GM23338 (cell line): Measurements from ENCODE around the gene GNPDA1. TPM values are rescaled to one million over a fixed set of nuclear protein-coding genes. Genes with fewer than 3 reads are reported as not detected.

Experiments used
- ATAC-seq: fragments of 200-7000 bp; cut with Tn5 transposase; 3 replicates; pipeline ENCODE4 v1.9.1; 2020
- DNase-seq: peaks from one replicate; pipeline ENCODE4 v3.0.0-alpha.2; 2015; ENCODE audit warnings: low spot score
- H2AFZ ChIP-seq: fragments of 200-600 bp; sonication (generic); 2 replicates; pipeline ENCODE4 v1.8.0; 2016; ENCODE audit warnings: antibody characterized with exemption, mild to moderate bottlenecking, moderate library complexity
- H3F3A ChIP-seq: fragments of 200-600 bp; sonication (generic); replicated peaks from 2 replicates; pipeline ENCODE4 v1.8.0; 2017; ENCODE audit warnings: antibody characterized with exemption, mixed run types, low read depth
- H3K27ac ChIP-seq: fragments of 200-600 bp; sonication (generic); 2 replicates; pipeline ENCODE4 v1.6.1; 2016; ENCODE audit warnings: low read depth
- H3K27me3 ChIP-seq: fragments of 200-600 bp; sonication (generic); 2 replicates; pipeline ENCODE4 v1.8.0; 2016; ENCODE audit warnings: mild to moderate bottlenecking, mixed run types, moderate library complexity; ENCODE audit not compliant: insufficient read depth
- H3K36me3 ChIP-seq: fragments of 200-600 bp; sonication (generic); 2 replicates; pipeline ENCODE4 v1.8.0; 2016; ENCODE audit warnings: mild to moderate bottlenecking; ENCODE audit not compliant: insufficient read depth
- H3K4me1 ChIP-seq: fragments of 200-600 bp; sonication (generic); 2 replicates; pipeline ENCODE4 v1.8.0; 2016; ENCODE audit warnings: mild to moderate bottlenecking, moderate library complexity; ENCODE audit not compliant: insufficient read depth
- H3K4me2 ChIP-seq: fragments of 200-600 bp; sonication (generic); 2 replicates; pipeline ENCODE4 v1.7.1; 2017; ENCODE audit warnings: mixed run types
- H3K4me3 ChIP-seq: fragments of 200-600 bp; sonication (generic); 2 replicates; pipeline ENCODE4 v1.6.1; 2016; ENCODE audit warnings: mixed run types
- H3K79me2 ChIP-seq: fragments of 200-600 bp; sonication (generic); replicated peaks from 2 replicates; pipeline ENCODE4 v1.8.0; 2017; ENCODE audit warnings: mild to moderate bottlenecking; ENCODE audit not compliant: insufficient read depth
- H3K9me2 ChIP-seq: fragments of 200-600 bp; sonication (generic); 2 replicates; pipeline ENCODE4 v1.8.0; 2017; ENCODE audit not compliant: insufficient read depth
- H4K20me1 ChIP-seq: fragments of 200-600 bp; sonication (generic); replicated peaks from 2 replicates; pipeline ENCODE4 v1.8.0; 2017; ENCODE audit warnings: mild to moderate bottlenecking; ENCODE audit not compliant: insufficient read depth
- H3K27ac Mint-ChIP-seq: 2 replicates; pipeline ENCODE4 v1.8.0; 2020; ENCODE audit warnings: inconsistent platforms, mild to moderate bottlenecking, moderate library complexity, mixed read lengths
- H3K27me3 Mint-ChIP-seq: 3 replicates; pipeline ENCODE4 v1.8.0; 2022; ENCODE audit warnings: low read depth, mild to moderate bottlenecking, moderate library complexity, mixed read lengths, inconsistent platforms; ENCODE audit not compliant: insufficient read depth, poor library complexity
- H3K36me3 Mint-ChIP-seq: 3 replicates; pipeline ENCODE4 v1.8.0; 2021; ENCODE audit warnings: low read depth, mild to moderate bottlenecking, inconsistent platforms, moderate library complexity, mixed read lengths
- H3K4me1 Mint-ChIP-seq: 3 replicates; pipeline ENCODE4 v1.8.0; 2020; ENCODE audit warnings: mild to moderate bottlenecking, inconsistent platforms, mixed read lengths
- H3K4me3 Mint-ChIP-seq: 3 replicates; pipeline ENCODE4 v1.8.0; 2021; ENCODE audit warnings: moderate library complexity, mild to moderate bottlenecking, inconsistent platforms, mixed read lengths
- H3K9me3 Mint-ChIP-seq: 3 replicates; pipeline ENCODE4 v1.8.0; 2020; ENCODE audit warnings: moderate library complexity, mild to moderate bottlenecking, inconsistent platforms, mixed read lengths
- CREB1 ChIP-seq: fragments of 250-450 bp; sonication (Bioruptor Pico); IDR thresholded peaks from 2 replicates; pipeline ENCODE4 v1.5.0; 2020; ENCODE audit warnings: low read depth, mild to moderate bottlenecking, moderate library complexity
- EZH2 ChIP-seq: fragments of 200-600 bp; sonication (generic); IDR thresholded peaks from one replicate; pipeline ENCODE4 v1.8.0; 2017; ENCODE audit warnings: antibody characterized with exemption, mild to moderate bottlenecking, low read depth; ENCODE audit not compliant: unreplicated experiment
- JUNB ChIP-seq: IDR thresholded peaks from one replicate; pipeline ENCODE4 v1.6.1; 2016; ENCODE audit warnings: antibody characterized with exemption; ENCODE audit not compliant: unreplicated experiment
- NANOG ChIP-seq: IDR thresholded peaks from 2 replicates; pipeline ENCODE4 v1.6.1; 2016; ENCODE audit warnings: antibody characterized with exemption, borderline replicate concordance
- POLR2AphosphoS5 ChIP-seq: IDR thresholded peaks from 2 replicates; pipeline ENCODE4 v1.6.1; 2016; ENCODE audit warnings: antibody characterized with exemption, low read depth
- REST ChIP-seq: IDR thresholded peaks from one replicate; pipeline ENCODE4 v1.6.1; 2018; ENCODE audit warnings: antibody characterized with exemption; ENCODE audit not compliant: unreplicated experiment
- STAT1 ChIP-seq: IDR thresholded peaks from one replicate; pipeline ENCODE4 v1.6.1; 2016; ENCODE audit warnings: antibody characterized with exemption; ENCODE audit not compliant: unreplicated experiment
- ZNF114 ChIP-seq: fragments of 250-450 bp; sonication (Bioruptor Pico); IDR thresholded peaks from 2 replicates; pipeline ENCODE4 v1.5.0; 2020; ENCODE audit warnings: mild to moderate bottlenecking, moderate library complexity
- ZNF331 ChIP-seq: fragments of 250-450 bp; sonication (Bioruptor Pico); IDR thresholded peaks from 2 replicates; pipeline ENCODE4 v1.5.0; 2020; ENCODE audit warnings: low read depth, mild to moderate bottlenecking, moderate library complexity
- polyA plus RNA-seq: library from polyadenylated mRNA; unstranded; fragments of >200 nt; fragmentation: Nextera tagmentation; extraction: Ambion mirVana; gene quantifications from 2 replicates; pipeline ENCODE4 v1.2.1, GENCODE V29; 2016
- total RNA-seq: library from RNA; depleted of rRNA; stranded (reverse); fragments of >200 nt; shearing (Covaris generic); gene quantifications from 2 replicates; pipeline ENCODE4 v1.2.3, GENCODE V29; 2014
- TF ChIP-seq, protein P1 (sequence below): IDR thresholded peaks from 2 replicates; pipeline ENCODE4 v1.6.1; 2016; ENCODE audit warnings: antibody characterized with exemption
- TF ChIP-seq, protein P2 (sequence below), 2 experiments: fragments of 200-600 bp in 1 of 2; sonication (generic) in 1 of 2; conservative IDR thresholded peaks; 2 replicates each; pipeline versions ENCODE4 v1.5.1 to v1.6.1; 2016 to 2017; ENCODE audit warnings: antibody characterized with exemption in 2 of 2, low read depth in 2 of 2, mild to moderate bottlenecking in 2 of 2, moderate library complexity in 1 of 2

The GNPDA1 gene
- total and polyA plus RNA-seq, 2 experiments from 2014 or later: 47.6 to 117 TPM

- no peak for TF ChIP-seq REST
- TF ChIP-seq STAT1: no peak
Measured at GRCh38 chr5:142011572-142012185, 1.1 kb downstream of the GNPDA1 start (continued).

- Histone ChIP-seq H3K36me3 (peaks cover 21% of the 10 kb centered on the region; the same call in 1 of the 2 replicates), H3K4me2 (no peak overlapping the region), H3K9me2 (no peaks in the 10 kb centered on the region), H3K4me1 (peaks cover 6% of the 10 kb centered on the region; the same call in 1 of the 2 replicates), H3K79me2 (no peaks in the 10 kb centered on the region; the same call in 1 of the 2 replicates), H3F3A (0 out of 2 replicates have a peak, but pooled peaks cover 2% of the 10 kb centered on the region), H4K20me1 (no peaks in the 10 kb centered on the region), H3K4me3 (no peak overlapping the region), H2AFZ (no peak overlapping the region), H3K27ac (no peak overlapping the region), H3K27me3 (no peaks in the 10 kb centered on the region)
- ATAC-seq (no peak), DNase-seq (no peak)
- Mint-ChIP-seq H3K4me1 (peaks cover 13% of the 10 kb centered on the region), H3K4me3 (no peak overlapping the region), H3K27ac (no peak overlapping the region), H3K27me3 (peaks cover 9% of the 10 kb centered on the region), H3K36me3 (peaks cover 36% of the 10 kb centered on the region), H3K9me3 (no peaks in the 10 kb centered on the region)
- no peak for TF ChIP-seq ZNF114 (CRISPR knock-in tag)
- TF ChIP-seq ZNF331 (CRISPR knock-in tag): no peak
- TF ChIP-seq, protein P1, sequence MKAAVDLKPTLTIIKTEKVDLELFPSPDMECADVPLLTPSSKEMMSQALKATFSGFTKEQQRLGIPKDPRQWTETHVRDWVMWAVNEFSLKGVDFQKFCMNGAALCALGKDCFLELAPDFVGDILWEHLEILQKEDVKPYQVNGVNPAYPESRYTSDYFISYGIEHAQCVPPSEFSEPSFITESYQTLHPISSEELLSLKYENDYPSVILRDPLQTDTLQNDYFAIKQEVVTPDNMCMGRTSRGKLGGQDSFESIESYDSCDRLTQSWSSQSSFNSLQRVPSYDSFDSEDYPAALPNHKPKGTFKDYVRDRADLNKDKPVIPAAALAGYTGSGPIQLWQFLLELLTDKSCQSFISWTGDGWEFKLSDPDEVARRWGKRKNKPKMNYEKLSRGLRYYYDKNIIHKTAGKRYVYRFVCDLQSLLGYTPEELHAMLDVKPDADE: no peak
- TF ChIP-seq EZH2: no peak
- no peak for TF ChIP-seq POLR2AphosphoS5
- TF ChIP-seq CREB1 (CRISPR knock-in tag): no peak
Measured at GRCh38 chr5:142009886-142010285, 2.9 kb downstream of the GNPDA1 start.

- H3K36me3 Mint-ChIP-seq: peaks cover 45% of the 10 kb centered on the region
- H3K27ac Mint-ChIP-seq: no peak overlapping the region
- TF ChIP-seq JUNB (no peak), NANOG (no peak), CREB1 (CRISPR knock-in tag) (no peak), ZNF331 (CRISPR knock-in tag) (no peak), ZNF114 (CRISPR knock-in tag) (no peak), STAT1 (no peak)
- TF ChIP-seq, protein P1: no peak
- TF ChIP-seq, protein P2, sequence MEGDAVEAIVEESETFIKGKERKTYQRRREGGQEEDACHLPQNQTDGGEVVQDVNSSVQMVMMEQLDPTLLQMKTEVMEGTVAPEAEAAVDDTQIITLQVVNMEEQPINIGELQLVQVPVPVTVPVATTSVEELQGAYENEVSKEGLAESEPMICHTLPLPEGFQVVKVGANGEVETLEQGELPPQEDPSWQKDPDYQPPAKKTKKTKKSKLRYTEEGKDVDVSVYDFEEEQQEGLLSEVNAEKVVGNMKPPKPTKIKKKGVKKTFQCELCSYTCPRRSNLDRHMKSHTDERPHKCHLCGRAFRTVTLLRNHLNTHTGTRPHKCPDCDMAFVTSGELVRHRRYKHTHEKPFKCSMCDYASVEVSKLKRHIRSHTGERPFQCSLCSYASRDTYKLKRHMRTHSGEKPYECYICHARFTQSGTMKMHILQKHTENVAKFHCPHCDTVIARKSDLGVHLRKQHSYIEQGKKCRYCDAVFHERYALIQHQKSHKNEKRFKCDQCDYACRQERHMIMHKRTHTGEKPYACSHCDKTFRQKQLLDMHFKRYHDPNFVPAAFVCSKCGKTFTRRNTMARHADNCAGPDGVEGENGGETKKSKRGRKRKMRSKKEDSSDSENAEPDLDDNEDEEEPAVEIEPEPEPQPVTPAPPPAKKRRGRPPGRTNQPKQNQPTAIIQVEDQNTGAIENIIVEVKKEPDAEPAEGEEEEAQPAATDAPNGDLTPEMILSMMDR (conservative IDR thresholded peaks at IDR 0.05; ENCODE audit: low read depth in 2 of 2): no peak
Measured at GRCh38 chr5:142008813-142009212, 4.0 kb downstream of the GNPDA1 start.

More at GRCh38 chr5:142008813-142009212, 4.0 kb downstream of the GNPDA1 start:
- no peaks in the 10 kb centered on the region for H4K20me1 ChIP-seq
- no peaks in the 10 kb centered on the region for H3K27me3 ChIP-seq
- Mint-ChIP-seq H3K4me3 (no peak overlapping the region), H3K9me3 (no peaks in the 10 kb centered on the region), H3K4me1 (peaks cover 13% of the 10 kb centered on the region), H3K27me3 (peaks cover 9% of the 10 kb centered on the region)
- no peak overlapping the region for H2AFZ ChIP-seq
- H3K9me2 ChIP-seq: no peaks in the 10 kb centered on the region
- H3K36me3 ChIP-seq: peaks cover 26% of the 10 kb centered on the region; the same call in 1 of the 2 replicates
- H3K4me1 ChIP-seq: peaks cover 6% of the 10 kb centered on the region; the same call in 1 of the 2 replicates
- H3K27ac ChIP-seq: no peak overlapping the region
- DNase-seq (no peak), ATAC-seq (no peak)
- H3K4me3 ChIP-seq: no peak overlapping the region
- H3K79me2 ChIP-seq: no peaks in the 10 kb centered on the region; the same call in 1 of the 2 replicates
- no peaks in the 10 kb centered on the region for H3F3A ChIP-seq
- H3K4me2 ChIP-seq: no peak overlapping the region
